HepG2 (cell line): ENCODE measurements around the gene NDUFB10. TPM values are rescaled to one million over a fixed set of nuclear protein-coding genes. Genes with fewer than 3 reads are reported as not detected.

ENCODE experiments used
- ATF7-NPFF ChIP-seq: sonication (generic); formaldehyde crosslinking; IDR thresholded peaks from 2 replicates; pipeline ENCODE4 v1.8.1; 2023; ENCODE audit warnings: mild to moderate bottlenecking, low read depth, missing genetic modification reagents, moderate library complexity
- DR1 ChIP-seq: sonication (generic); formaldehyde crosslinking; IDR thresholded peaks from 2 replicates; pipeline ENCODE4 v1.8.0; 2021; ENCODE audit warnings: mild to moderate bottlenecking, missing genetic modification reagents, inconsistent platforms
- HDAC2 ChIP-seq: sonication (generic); formaldehyde crosslinking; IDR thresholded peaks from 2 replicates; pipeline ENCODE4 v1.4.0; 2020; ENCODE audit warnings: missing genetic modification reagents
- HOXD1 ChIP-seq: sonication (generic); formaldehyde crosslinking; IDR thresholded peaks from 2 replicates; pipeline ENCODE4 v1.5.0; 2020; ENCODE audit warnings: missing genetic modification reagents
- LCORL ChIP-seq, 2 experiments: fragments of 450-650 bp in 1 of 2; sonication (generic) in 1 of 2; formaldehyde crosslinking in 1 of 2; IDR thresholded peaks; 2 replicates each; pipeline versions ENCODE4 v1.5.0 to v1.6.1; 2017 to 2020; ENCODE audit warnings: antibody characterized with exemption in 1 of 2, missing genetic modification reagents in 1 of 2
- MBNL3 ChIP-seq: fragments of 250-450 bp; sonication (Bioruptor Pico); conservative IDR thresholded peaks from 2 replicates; pipeline ENCODE4 v1.8.0; 2022; ENCODE audit warnings: mild to moderate bottlenecking, inconsistent platforms
- MIER2 ChIP-seq: IDR thresholded peaks from 2 replicates; pipeline ENCODE4 v1.6.1; 2016; ENCODE audit warnings: missing biosample characterization, missing genetic modification reagents
- MLX ChIP-seq: IDR thresholded peaks from 2 replicates; pipeline ENCODE4 v1.6.1; 2016
- NCOA2 ChIP-seq: sonication (generic); formaldehyde crosslinking; IDR thresholded peaks from 2 replicates; pipeline ENCODE4 v1.8.0; 2022; ENCODE audit warnings: inconsistent platforms
- NR2F6 ChIP-seq, 2 experiments: IDR thresholded peaks; 2 replicates each; pipeline ENCODE4 v1.6.1; 2016; ENCODE audit warnings: antibody characterized with exemption in 1 of 2, mild to moderate bottlenecking in 1 of 2
- PLRG1 ChIP-seq: fragments of 450-650 bp; conservative IDR thresholded peaks from 2 replicates; pipeline ENCODE4 v1.6.1; 2016
- PRDM4 ChIP-seq: sonication (generic); formaldehyde crosslinking; IDR thresholded peaks from 2 replicates; pipeline ENCODE4 v1.9.0; 2021; ENCODE audit warnings: missing genetic modification reagents, borderline replicate concordance
- RARG ChIP-seq: sonication (generic); formaldehyde crosslinking; IDR thresholded peaks from 2 replicates; pipeline ENCODE4 v1.4.0; 2020; ENCODE audit warnings: low read depth, mild to moderate bottlenecking, missing genetic modification reagents
- SALL2 ChIP-seq: sonication (generic); formaldehyde crosslinking; IDR thresholded peaks from 2 replicates; pipeline ENCODE4 v1.8.1; 2023; ENCODE audit warnings: mild to moderate bottlenecking, missing genetic modification reagents, inconsistent platforms
- SMAD1 ChIP-seq: sonication (generic); formaldehyde crosslinking; IDR thresholded peaks from 2 replicates; pipeline ENCODE4 v1.4.0; 2020; ENCODE audit warnings: missing genetic modification reagents, low read depth, mild to moderate bottlenecking, borderline replicate concordance
- SP5 ChIP-seq: IDR thresholded peaks from 2 replicates; pipeline ENCODE4 v1.6.1; 2016; ENCODE audit warnings: low read depth, borderline replicate concordance
- SPEN ChIP-seq: sonication (generic); formaldehyde crosslinking; IDR thresholded peaks from 2 replicates; pipeline ENCODE4 v1.5.1; 2020; ENCODE audit warnings: low read depth, mild to moderate bottlenecking, missing genetic modification reagents
- TFDP1 ChIP-seq: IDR thresholded peaks from 2 replicates; pipeline ENCODE4 v1.6.1; 2016; ENCODE audit warnings: missing compliant biosample characterization, missing genetic modification reagents, borderline replicate concordance
- YEATS4 ChIP-seq: sonication (generic); formaldehyde crosslinking; IDR thresholded peaks from 2 replicates; pipeline ENCODE4 v1.4.0; 2020; ENCODE audit warnings: missing genetic modification reagents, borderline replicate concordance
- ZFP36L1 ChIP-seq: sonication (generic); formaldehyde crosslinking; IDR thresholded peaks from 2 replicates; pipeline ENCODE4 v1.8.0; 2022; ENCODE audit warnings: mild to moderate bottlenecking, missing genetic modification reagents, moderate library complexity
- ZKSCAN8 ChIP-seq: IDR thresholded peaks from 2 replicates; pipeline ENCODE4 v1.6.1; 2016; ENCODE audit warnings: borderline replicate concordance, missing genetic modification reagents, missing compliant biosample characterization
- ZNF143 ChIP-seq: sonication (generic); formaldehyde crosslinking; IDR thresholded peaks from 2 replicates; pipeline ENCODE4 v1.4.0; 2020; ENCODE audit warnings: missing genetic modification reagents
- ZNF446 ChIP-seq: sonication (generic); formaldehyde crosslinking; IDR thresholded peaks from 2 replicates; pipeline ENCODE4 v1.5.0; 2020; ENCODE audit warnings: mild to moderate bottlenecking, missing genetic modification reagents
- ZNF451 ChIP-seq: sonication (generic); formaldehyde crosslinking; IDR thresholded peaks from 2 replicates; pipeline ENCODE4 v1.5.0; 2020; ENCODE audit warnings: mild to moderate bottlenecking, missing genetic modification reagents
- ZNF605 ChIP-seq: sonication (generic); formaldehyde crosslinking; IDR thresholded peaks from 2 replicates; pipeline ENCODE4 v1.8.0; 2022; ENCODE audit warnings: mild to moderate bottlenecking, missing genetic modification reagents
- ZNF75D ChIP-seq: sonication (generic); formaldehyde crosslinking; IDR thresholded peaks from 2 replicates; pipeline ENCODE4 v1.8.1; 2023; ENCODE audit warnings: missing genetic modification reagents, mild to moderate bottlenecking, borderline replicate concordance
- polyA plus RNA-seq, 8 experiments: library from polyadenylated mRNA; depleted of rRNA in 3 of 8; stranded (reverse) in 7 of 8; unstranded in 1 of 8; fragments of >200 nt; fragmentation: Illumina TruSeq in 4 of 8; extraction: Trizol in 4 of 8; gene quantifications; 2 replicates each; pipeline versions ENCODE4 v1.2.1 to v1.2.3, GENCODE V29; 2011 to 2016; ENCODE audit warnings: low read depth in 4 of 8, missing spikeins in 1 of 8, mixed read lengths in 1 of 8; ENCODE audit not compliant: insufficient read depth in 1 of 8
- total RNA-seq, 5 experiments: library from RNA; depleted of rRNA; stranded (reverse); fragments of >200 nt; fragmentation: Illumina TruSeq; extraction: Trizol; gene quantifications; 2 replicates each; pipeline ENCODE4 v1.2.3, GENCODE V29; 2016; ENCODE audit warnings: low read depth in 1 of 5

The NDUFB10 gene
- total and polyA plus RNA-seq, 2 of the 13 experiments (the other 11 are each of a cell fraction or from before 2014, with no cell fraction given): 68.6 to 157 TPM

GRCh38 chr16:2003827-2004641, 44.7 kb downstream of the NDUFB10 start (continued):
- TF ChIP-seq ZKSCAN8 (CRISPR knock-in tag) (peak; percentile 68; the same call in 1 of the 2 replicates), ZNF75D (no peak), HOXD1 (CRISPR knock-in tag) (no peak), ZNF446 (no peak), SP5 (CRISPR knock-in tag) (peak; percentile 91), SMAD1 (CRISPR knock-in tag) (no peak), SPEN (CRISPR knock-in tag) (peak; percentile 49; the same call in 1 of the 2 replicates), MIER2 (CRISPR knock-in tag) (no peak), ZNF451 (0 out of 2 replicates have a peak, but pooled peaks have one; percentile 24), ZNF143 (CRISPR knock-in tag) (peak; percentile 27; the same call in 1 of the 2 replicates), PLRG1 (no peak), LCORL (IDR thresholded peaks at IDR 0.05) (no peak), LCORL (CRISPR knock-in tag; IDR thresholded peaks at IDR 0.05) (peak; percentile 78), ATF7-NPFF (CRISPR knock-in tag) (peak; percentile 46; the same call in 1 of the 2 replicates), YEATS4 (CRISPR knock-in tag) (peak; percentile 55; the same call in 1 of the 2 replicates), ZNF605 (CRISPR knock-in tag) (no peak), TFDP1 (CRISPR knock-in tag) (0 out of 2 replicates have a peak, but pooled peaks have one; percentile 16), DR1 (CRISPR knock-in tag) (0 out of 2 replicates have a peak, but pooled peaks have one; percentile 34), NCOA2 (CRISPR knock-in tag) (no peak), MBNL3 (CRISPR knock-in tag) (no peak), MLX (no peak), NR2F6 (IDR thresholded peaks at IDR 0.05) (peak; percentile 26; the same call in 1 of the 2 replicates), NR2F6 (CRISPR knock-in tag; IDR thresholded peaks at IDR 0.05) (peak; percentile 67), SALL2 (CRISPR knock-in tag) (peak; percentile 68; the same call in 1 of the 2 replicates), RARG (CRISPR knock-in tag) (no peak), PRDM4 (CRISPR knock-in tag) (no peak), ZFP36L1 (CRISPR knock-in tag) (no peak), HDAC2 (peak; percentile 37; the same call in 1 of the 2 replicates)
